DOHH2 (cell line): ENCODE data around the gene MST1R.

Experiments used
- H3F3A ChIP-seq: fragments of 200-600 bp; sonication (generic), shearing (Covaris generic); 2 replicates; pipeline ENCODE4 v1.6.0; 2016; ENCODE audit warnings: antibody characterized with exemption, mild to moderate bottlenecking; ENCODE audit not compliant: control insufficient read depth, insufficient read depth
- H3K27ac ChIP-seq: fragments of 200-600 bp; sonication (generic); 2 replicates; pipeline ENCODE4 v1.5.1; 2014; ENCODE audit warnings: low read depth, mild to moderate bottlenecking, low read length, moderate library complexity
- H3K27me3 ChIP-seq: fragments of 200-600 bp; sonication (generic); 2 replicates; pipeline ENCODE4 v1.6.1; 2014; ENCODE audit warnings: mild to moderate bottlenecking, low read length, mixed read lengths; ENCODE audit not compliant: control insufficient read depth
- H3K36me3 ChIP-seq: fragments of 200-600 bp; sonication (generic); 2 replicates; pipeline ENCODE4 v1.6.1; 2014; ENCODE audit warnings: mild to moderate bottlenecking, low read length, moderate library complexity, mixed read lengths; ENCODE audit not compliant: control insufficient read depth
- H3K4me1 ChIP-seq: fragments of 200-600 bp; sonication (generic); 2 replicates; pipeline ENCODE4 v1.6.1; 2014; ENCODE audit warnings: mild to moderate bottlenecking, low read length, mixed read lengths; ENCODE audit not compliant: control insufficient read depth
- H3K4me2 ChIP-seq: fragments of 200-600 bp; sonication (generic); 2 replicates; pipeline ENCODE4 v1.6.0; 2014; ENCODE audit warnings: mild to moderate bottlenecking, low read length, moderate library complexity
- H3K4me3 ChIP-seq: fragments of 200-600 bp; sonication (generic); 2 replicates; pipeline ENCODE4 v1.5.1; 2014; ENCODE audit warnings: mild to moderate bottlenecking, low read length, mixed read lengths
- H3K79me2 ChIP-seq: fragments of 200-600 bp; sonication (generic); 2 replicates; pipeline ENCODE4 v1.6.1; 2014; ENCODE audit warnings: mild to moderate bottlenecking, low read length, mixed read lengths; ENCODE audit not compliant: control insufficient read depth
- H3K9me2 ChIP-seq: fragments of 200-600 bp; sonication (generic); replicated peaks from 2 replicates; pipeline ENCODE4 v1.6.1; 2014; ENCODE audit warnings: mild to moderate bottlenecking, low read length, mixed read lengths; ENCODE audit not compliant: control insufficient read depth
- H3K9me3 ChIP-seq: fragments of 200-600 bp; sonication (generic); 2 replicates; pipeline ENCODE4 v1.6.1; 2014; ENCODE audit warnings: antibody characterized with exemption, low read length, mixed read lengths; ENCODE audit not compliant: control insufficient read depth, insufficient read depth
- H4K20me1 ChIP-seq: fragments of 200-600 bp; sonication (generic); 2 replicates; pipeline ENCODE4 v1.6.0; 2014; ENCODE audit warnings: low read depth, mild to moderate bottlenecking, antibody characterized with exemption, low read length, moderate library complexity; ENCODE audit not compliant: control insufficient read depth, insufficient read depth
- CTCF ChIP-seq: fragments of 200-600 bp; sonication (generic); IDR thresholded peaks from one replicate; pipeline ENCODE4 v1.5.1; 2014; ENCODE audit warnings: antibody characterized with exemption, mild to moderate bottlenecking, low read depth, low read length; ENCODE audit not compliant: poor library complexity, severe bottlenecking
- EZH2phosphoT487 ChIP-seq: fragments of 200-600 bp; sonication (generic); IDR thresholded peaks from 2 replicates; pipeline ENCODE4 v1.6.1; 2017; ENCODE audit warnings: borderline replicate concordance, mild to moderate bottlenecking, antibody characterized with exemption, low read length, moderate library complexity, mixed read lengths

The MST1R gene

DNA sequence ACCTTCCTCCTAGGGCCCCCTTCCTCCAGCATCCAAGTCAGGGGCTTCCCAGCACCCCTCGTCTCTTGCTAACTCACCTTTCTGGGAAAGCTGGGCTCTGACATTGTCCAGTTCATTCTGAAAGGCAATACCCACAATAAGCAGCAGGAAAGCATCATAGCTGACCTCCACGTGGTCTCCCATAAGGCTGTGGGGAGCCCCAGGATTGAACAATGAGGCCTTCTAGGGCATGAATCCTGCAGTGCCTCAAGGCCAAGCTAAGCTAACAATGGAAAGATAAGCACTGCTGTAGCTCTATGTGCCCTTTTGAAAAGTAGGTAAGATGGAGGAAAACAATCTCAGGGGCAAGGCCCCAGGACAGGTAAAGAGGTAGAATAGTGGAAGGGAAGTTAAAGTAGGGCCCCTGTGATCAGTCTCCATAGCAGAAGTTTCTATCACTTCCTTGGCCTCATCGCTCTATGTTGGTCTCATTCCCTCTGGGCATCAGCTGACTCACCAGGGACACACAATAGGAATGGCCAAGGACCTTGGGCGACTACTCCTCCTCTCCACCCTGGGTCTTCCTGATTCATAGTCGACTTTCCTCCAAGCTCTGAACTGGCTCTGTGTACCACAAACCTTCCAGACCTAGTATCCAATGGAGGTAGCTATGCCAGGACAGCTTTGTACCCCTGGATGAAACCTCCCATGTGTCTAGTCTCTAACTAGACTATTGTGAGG lies 59.0 kb downstream of the MST1R start:
- TF ChIP-seq CTCF = no peak
- no peak for TF ChIP-seq EZH2phosphoT487
- H3K36me3 ChIP-seq = peaks cover 75% of the 10 kb centered on the region
- H3K4me2 ChIP-seq = no peak overlapping the region

DNA sequence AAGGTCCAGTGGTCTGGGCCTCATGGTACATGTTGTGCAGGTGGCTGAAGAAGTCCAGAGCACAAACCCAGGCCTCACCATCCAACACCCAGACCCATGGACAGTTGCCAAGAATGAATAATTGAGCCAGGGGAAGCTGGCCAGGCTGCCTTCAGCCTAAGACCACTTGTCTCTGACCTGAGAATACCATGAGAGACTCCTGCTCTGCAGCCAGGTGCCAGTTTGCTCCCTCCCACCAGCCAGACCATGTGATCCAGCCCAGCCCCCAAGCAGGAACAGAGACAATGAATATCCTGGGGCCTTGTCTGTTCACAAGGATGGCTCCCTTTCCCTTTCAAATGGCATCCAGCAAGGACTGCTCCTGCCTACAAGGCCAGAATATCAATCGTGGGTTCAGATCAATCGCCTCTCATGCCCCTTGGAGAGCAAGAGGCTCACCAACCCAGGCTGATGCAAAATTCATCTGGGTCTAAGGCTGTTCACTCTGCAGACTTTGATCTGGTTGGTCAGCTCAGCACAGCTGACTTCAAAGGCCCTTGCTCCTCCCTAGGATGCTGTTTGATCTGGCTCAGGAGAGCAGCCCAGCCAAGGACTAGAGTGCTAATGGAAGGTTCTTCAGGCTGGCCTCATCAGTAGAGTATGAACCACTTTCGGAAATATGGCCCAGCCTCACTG lies 60.7 kb downstream of the MST1R start:
- no peaks in the 10 kb centered on the region for H3K9me2 ChIP-seq
- peaks cover 15% of the 10 kb centered on the region for H3K4me1 ChIP-seq
- no peaks in the 10 kb centered on the region for H3K9me3 ChIP-seq
- TF ChIP-seq CTCF (no peak), EZH2phosphoT487 (no peak)
- H3K4me3 ChIP-seq = no peak overlapping the region
- no peak overlapping the region for H3K27ac ChIP-seq
- no peak overlapping the region for H3K4me2 ChIP-seq
- H3K79me2 ChIP-seq = no peaks in the 10 kb centered on the region
- no peaks in the 10 kb centered on the region for H4K20me1 ChIP-seq
- H3F3A ChIP-seq = no peaks in the 10 kb centered on the region
- H3K36me3 ChIP-seq = peaks cover 80% of the 10 kb centered on the region
- H3K27me3 ChIP-seq = no peaks in the 10 kb centered on the region

More for the DNA sequence above, 59.0 kb downstream of the MST1R start:
- H3K4me1 ChIP-seq = peaks cover 8% of the 10 kb centered on the region
- H3K9me3 ChIP-seq = no peaks in the 10 kb centered on the region
- H3K79me2 ChIP-seq = no peaks in the 10 kb centered on the region
- H3K27me3 ChIP-seq = no peaks in the 10 kb centered on the region
- H3K9me2 ChIP-seq = no peaks in the 10 kb centered on the region
- no peak overlapping the region for H3K27ac ChIP-seq
- H3F3A ChIP-seq = no peaks in the 10 kb centered on the region
- H3K4me3 ChIP-seq = no peak overlapping the region
- H4K20me1 ChIP-seq = no peaks in the 10 kb centered on the region

DNA sequence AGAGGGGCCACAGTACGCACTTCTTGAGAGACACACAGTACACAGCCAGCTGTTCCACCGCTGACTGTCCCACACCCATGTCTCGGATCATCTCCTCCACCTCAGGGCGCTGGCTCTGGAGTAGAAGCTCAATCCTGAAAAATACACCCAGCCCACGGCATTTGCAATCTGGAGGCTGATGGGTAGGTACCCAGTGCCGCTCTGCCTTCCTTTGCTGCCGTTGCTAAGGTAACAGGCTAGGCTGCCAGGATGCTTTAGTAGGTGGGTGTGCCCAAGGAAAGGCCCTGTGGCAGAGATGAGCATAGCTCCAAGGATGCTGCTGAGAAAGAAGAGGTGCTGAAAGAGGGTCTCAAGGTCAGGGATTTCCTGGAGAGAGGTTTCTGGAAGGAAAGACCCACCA lies 61.9 kb downstream of the MST1R start:
- Histone ChIP-seq H3K4me3 (no peak overlapping the region), H3F3A (no peaks in the 10 kb centered on the region), H3K4me1 (peaks cover 15% of the 10 kb centered on the region), H3K27ac (no peak overlapping the region), H3K9me2 (no peaks in the 10 kb centered on the region), H3K79me2 (no peaks in the 10 kb centered on the region), H3K4me2 (no peak overlapping the region), H3K36me3 (peaks cover 83% of the 10 kb centered on the region), H3K27me3 (no peaks in the 10 kb centered on the region), H4K20me1 (no peaks in the 10 kb centered on the region), H3K9me3 (no peaks in the 10 kb centered on the region)
- TF ChIP-seq EZH2phosphoT487 (no peak), CTCF (no peak)
